Stimulated activated CD8-positive, alpha-beta memory T cell treated with anti-CD3 and anti-CD28 coated beads, Interleukin-12 subunit alpha, Interleukin-12 subunit beta, amount 100 ng/mL, for 24 hours (primary cell): ENCODE results near the gene DUSP1.

Experiments used
- DNase-seq: peaks from one replicate; pipeline ENCODE4 v3.0.0-alpha.2; 2020; ENCODE audit errors: extremely low read depth

DUSP1 gene

DNA sequence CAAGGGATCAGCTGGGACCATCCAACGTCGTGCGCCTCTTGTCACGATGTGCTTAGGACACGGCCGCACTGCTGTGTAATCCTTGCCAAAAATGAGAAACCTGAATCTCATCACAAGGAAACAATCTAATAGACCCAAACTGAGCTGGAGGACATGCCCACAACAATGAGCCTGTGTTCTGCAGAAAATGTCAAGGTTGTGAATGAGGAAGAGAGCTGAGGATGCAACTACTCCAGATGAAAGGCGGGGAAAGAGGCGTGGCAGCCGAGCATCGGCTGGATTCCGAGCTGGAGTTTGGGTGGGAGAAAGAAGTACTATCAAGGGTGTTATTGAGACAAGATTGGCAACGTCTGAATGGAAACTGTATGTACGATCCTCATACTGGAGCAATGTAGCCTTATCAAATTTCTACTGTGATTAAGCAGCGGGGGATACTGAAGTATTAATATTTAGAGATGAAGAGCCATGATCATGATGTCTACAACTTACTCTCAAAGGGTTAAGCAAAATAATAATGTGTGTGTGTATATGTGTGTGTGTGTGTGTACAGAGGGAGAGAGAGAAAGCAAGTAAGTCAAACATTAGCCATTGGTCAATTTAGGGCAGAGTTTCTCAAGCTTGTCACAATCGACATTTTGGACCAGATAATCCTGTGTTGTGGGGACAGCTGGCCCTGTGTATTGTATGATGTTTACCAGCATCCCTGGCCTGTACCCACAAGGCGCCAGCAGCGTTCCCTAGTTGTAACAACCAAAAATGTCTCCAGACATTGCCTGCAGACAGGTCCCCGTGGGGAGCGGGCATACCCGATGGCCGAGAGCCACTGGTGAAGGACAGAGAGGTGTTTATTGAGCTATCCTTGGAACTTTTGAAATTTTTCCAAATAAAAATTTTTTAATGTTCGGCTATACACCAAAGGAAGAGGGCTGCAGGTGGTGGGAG lies 46.5 kb downstream of the DUSP1 start:
- no peak for DNase-seq

DNA sequence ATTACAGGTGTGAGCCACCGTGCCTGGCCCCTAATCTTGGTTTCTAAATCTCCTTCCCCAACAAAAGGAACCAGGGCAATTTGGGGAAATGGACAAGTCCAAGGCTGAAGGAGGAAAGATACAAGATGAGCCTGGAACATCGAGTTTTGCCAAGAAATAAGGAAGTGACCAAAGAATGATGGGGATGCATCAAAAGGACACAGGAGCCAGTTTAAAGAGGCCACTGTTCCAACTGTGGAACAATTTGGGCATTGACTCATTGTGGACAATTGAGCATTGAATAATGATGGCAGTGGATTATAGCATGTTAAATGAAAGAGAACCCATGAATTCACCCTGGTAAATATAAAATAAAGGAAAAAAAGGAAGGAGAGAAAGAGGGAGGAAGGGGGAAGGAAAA lies 47.5 kb downstream of the DUSP1 start:
- DNase-seq: no peak

DNA sequence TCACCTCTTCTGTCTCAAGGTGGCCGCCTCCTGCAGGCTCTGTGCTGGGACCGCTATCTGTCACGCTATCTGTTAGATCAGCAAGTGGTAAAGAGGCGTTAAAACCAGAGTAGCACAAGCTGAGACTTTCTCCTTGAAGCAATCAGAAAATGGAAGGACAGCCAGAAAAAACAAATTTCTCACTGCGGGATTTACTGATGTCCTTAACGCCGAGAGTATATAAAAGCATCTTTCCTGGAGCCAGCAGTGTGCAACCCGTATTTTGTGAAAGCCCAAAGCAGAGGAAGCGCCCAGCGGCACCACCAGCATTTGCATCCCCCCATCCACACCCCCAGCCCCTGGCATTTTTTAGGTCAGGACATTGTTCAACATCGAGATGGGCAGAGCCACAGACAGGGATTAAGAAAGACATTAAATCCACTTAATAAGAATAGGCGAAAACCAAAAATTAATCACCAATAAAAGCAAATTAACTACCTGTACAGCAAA lies 48.6 kb downstream of the DUSP1 start:
- no peak for DNase-seq

DNA sequence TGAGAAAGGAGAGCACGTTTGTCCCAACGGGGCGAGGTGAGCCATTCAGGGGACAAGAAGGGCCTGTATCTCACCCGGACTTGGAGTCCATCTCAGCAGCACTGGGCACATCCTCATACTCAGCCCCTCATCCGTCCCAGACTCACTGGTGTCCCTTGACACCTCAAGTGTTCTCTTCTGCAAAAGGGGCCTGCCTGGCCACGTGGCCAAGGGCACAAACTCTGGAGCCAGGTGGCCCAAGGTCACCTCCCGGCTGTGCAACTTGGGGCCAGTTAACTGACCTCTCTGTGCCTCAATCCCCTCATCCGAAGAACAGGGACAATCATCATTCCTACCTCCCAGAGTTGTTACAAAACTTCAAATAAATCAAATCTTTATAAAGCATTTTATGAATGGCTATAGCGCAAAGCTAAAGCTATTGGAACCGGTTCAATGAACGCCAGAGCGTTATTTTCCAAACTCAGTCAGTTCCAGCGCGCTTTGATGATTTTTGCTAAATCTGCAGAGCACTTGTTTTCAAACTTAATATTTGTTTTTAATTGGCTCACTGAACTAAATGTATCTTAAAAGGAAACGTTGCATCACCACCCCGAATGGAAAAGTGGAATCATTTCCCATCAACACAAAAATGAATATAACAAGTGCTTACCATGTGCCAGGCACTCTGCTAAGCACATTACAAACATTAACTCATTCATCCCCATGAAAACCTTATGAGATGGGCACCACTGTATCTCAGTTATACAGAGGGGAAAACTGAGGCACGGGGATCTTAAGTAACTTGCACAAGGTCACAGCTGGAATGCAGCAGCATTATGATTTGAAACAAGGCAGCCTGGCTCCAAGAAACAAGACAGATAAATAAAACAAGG lies 49.3 kb downstream of the DUSP1 start:
- DNase-seq: no peak

DNA sequence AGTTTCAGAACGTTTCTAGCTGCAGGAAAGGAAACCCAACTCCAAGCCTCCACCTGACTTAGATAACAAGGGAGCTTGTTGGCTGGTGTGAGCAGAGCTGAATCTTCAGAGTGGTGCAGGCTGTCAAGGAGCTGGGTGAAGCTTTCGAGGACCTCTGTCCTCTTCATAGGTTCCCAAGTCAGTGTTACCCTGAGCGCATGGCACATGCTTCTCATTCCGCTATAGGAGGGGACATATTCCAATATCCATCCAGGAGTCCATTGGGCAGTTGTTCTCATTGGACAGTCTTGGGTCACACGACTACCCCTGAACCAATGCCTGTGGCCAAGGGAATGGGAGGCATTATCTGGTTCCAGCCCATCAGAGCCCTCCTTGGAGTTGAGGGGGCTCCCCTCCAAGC lies 50.3 kb downstream of the DUSP1 start:
- no peak for DNase-seq

DNA sequence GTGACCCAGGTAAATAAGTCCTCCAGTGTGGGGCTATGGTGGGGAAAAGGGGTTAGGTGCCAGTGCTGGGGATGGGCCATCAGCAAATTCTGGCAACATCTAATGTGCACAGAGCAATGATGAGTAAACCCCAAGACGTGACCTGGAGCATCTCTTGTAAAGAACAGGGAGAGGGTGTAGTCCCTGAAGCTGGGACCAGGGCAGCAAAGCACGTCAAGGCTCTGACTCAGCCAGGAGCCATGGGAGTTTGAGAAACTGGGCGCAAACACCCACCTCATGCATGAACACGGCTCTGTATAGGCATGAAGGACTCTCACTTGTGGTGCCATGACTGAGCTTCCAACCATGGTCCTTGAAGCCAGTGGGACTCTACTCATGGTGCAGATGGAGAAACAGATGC lies 51.8 kb downstream of the DUSP1 start:
- no peak for DNase-seq

DNA sequence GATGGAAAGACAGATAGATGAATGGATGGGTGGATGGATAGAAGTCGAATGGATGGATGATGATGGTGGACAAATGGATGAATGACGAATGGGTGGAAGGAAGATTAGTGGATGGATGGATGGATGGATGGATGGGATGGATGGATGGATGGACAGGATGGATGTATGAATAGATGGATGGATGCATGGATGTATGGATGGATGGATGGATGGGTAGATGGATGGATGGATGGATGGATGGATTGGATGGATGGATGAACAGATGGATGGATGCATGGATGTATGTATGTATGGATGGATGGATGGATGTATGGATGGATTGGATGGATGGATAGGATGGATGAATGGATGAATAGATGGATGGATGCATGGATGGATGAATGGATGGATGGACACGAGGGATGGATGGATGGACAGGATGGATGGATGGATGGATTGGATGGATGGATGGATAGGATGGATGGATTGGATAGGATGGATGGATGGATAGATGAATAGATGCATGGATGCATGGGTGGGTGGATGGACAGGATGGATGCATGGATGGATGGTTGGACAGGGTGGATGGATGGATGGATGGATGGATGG lies 52.4 kb downstream of the DUSP1 start:
- DNase-seq: no peak
